Body of pancreas (tissue), 4 donors: ENCODE results near the gene AGBL5.

ENCODE experiments used
- CTCF ChIP-seq, 7 experiments: fragments of 450-650 bp in 4 of 7; fragments of 200-600 bp in 3 of 7; sonication (generic) in 3 of 7; IDR thresholded peaks; one replicate each; pipeline ENCODE4 v1.5.1; 2016 to 2019; ENCODE audit warnings: antibody characterized with exemption in 7 of 7
- POLR2A ChIP-seq, 3 donors: fragments of 450-650 bp; IDR thresholded peaks; one replicate each; pipeline ENCODE4 v1.6.1; 2016; ENCODE audit warnings: antibody characterized with exemption in 3 of 3, mild to moderate bottlenecking in 2 of 3

DNA sequence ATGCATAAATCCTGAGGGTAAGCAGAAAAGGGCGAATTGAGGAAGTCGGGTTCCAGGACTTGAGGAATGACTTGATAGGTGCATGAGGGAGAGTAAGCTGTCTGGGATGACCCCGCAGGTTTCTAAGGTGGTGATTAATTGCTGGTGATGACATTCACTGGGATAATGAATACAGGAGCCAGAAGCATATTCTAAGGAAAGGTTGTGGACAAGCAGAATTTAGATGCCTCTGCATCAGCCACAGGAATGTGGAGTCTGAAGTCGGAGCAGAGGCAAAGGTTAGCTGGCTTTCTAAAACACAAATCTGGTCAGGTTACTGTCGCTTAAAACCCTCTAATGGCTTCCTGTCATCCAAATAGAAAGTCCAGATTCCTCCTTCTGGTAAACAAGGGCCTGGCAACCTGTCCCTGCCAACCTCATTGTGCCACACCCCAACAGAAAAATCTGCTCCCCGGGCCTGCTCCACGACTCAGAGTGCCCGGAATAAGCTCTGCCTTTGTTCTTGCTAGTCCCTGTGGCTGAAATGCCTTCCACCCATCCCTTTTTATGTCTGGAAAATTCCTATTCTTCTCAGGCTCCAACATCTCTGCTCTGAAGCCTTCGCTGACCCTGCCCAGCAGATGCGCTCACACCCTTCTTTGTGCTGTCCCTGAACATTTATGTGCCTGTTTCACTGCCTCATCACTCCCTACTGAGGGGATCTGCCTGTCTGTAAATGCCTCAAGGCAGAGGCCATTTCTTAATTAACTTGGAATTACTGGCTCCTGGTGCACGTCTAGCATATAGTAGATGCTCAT lies 30.0 kb upstream of the AGBL5 start:
- no peak for TF ChIP-seq POLR2A (IDR thresholded peaks at IDR 0.05)
- TF ChIP-seq CTCF (IDR thresholded peaks at IDR 0.05): no peak
